ENCODE data around the gene RBBP8.

The RBBP8 gene

DNA sequence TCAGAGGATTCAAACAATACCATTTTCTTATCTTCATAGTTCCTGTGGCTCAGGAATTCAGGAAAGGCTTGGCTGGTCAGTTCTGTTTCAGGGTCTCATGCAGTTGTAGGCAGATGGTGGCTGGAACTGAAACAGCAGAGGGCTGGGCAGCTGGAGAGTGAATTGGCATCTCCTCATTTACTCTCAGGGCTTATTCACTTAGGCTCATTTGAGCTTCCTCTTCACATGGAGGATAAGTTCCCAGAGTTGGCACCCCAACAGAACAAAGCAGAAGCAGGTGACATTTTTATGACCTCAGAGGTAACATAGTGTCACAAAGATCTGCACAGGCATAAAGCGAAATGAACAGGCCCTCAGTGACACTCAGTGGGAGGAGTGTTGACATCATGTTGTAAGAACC is 66.1 kb downstream of the RBBP8 start:
- no peak overlapping the region for H3K9ac ChIP-seq (ENCODE audit: low read length)
- DNase-seq (ENCODE audit: low read depth) = peak; percentile 35
- no peaks in the 10 kb centered on the region for H3K27me3 ChIP-seq (replicated peaks; ENCODE audit: control insufficient read depth, insufficient read depth, low read length)
- H3K4me1 ChIP-seq (ENCODE audit: control insufficient read depth, insufficient read depth, low read length) = peaks cover 3% of the 10 kb centered on the region
- no peak overlapping the region for H3K4me3 ChIP-seq (ENCODE audit: low read length)
- H3K9me3 ChIP-seq (ENCODE audit: control insufficient read depth, low read length) = no peaks in the 10 kb centered on the region
- H3K36me3 ChIP-seq (ENCODE audit: control insufficient read depth, insufficient read depth, low read length, severe bottlenecking) = no peaks in the 10 kb centered on the region

DNA sequence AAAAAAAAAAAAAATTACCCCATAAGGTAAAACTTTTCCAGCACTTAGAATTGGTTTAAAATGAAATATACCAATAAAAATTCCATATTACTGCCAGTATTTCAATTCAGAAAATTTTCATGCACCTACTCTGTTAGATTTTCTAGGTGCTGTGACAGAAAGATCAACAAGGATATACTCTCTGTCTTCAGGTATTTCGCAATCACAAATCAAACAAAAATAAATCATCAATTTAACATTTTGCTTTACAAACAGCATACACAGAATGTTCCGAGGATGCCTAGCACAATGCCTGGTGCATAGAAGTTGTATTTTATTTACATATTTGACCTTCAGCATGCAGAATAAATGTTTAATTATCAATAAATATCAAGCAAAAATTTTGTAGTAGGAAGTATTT is 66.5 kb downstream of the RBBP8 start:
- no peak overlapping the region for H3K4me3 ChIP-seq (ENCODE audit: low read length)
- no peaks in the 10 kb centered on the region for H3K9me3 ChIP-seq (ENCODE audit: control insufficient read depth, low read length)
- no peak for DNase-seq (ENCODE audit: low read depth)
- no peak overlapping the region for H3K9ac ChIP-seq (ENCODE audit: low read length)
- H3K27me3 ChIP-seq (replicated peaks; ENCODE audit: control insufficient read depth, insufficient read depth, low read length) = no peaks in the 10 kb centered on the region
- no peaks in the 10 kb centered on the region for H3K36me3 ChIP-seq (ENCODE audit: control insufficient read depth, insufficient read depth, low read length, severe bottlenecking)
- H3K4me1 ChIP-seq (ENCODE audit: control insufficient read depth, insufficient read depth, low read length) = peaks cover 3% of the 10 kb centered on the region

DNA sequence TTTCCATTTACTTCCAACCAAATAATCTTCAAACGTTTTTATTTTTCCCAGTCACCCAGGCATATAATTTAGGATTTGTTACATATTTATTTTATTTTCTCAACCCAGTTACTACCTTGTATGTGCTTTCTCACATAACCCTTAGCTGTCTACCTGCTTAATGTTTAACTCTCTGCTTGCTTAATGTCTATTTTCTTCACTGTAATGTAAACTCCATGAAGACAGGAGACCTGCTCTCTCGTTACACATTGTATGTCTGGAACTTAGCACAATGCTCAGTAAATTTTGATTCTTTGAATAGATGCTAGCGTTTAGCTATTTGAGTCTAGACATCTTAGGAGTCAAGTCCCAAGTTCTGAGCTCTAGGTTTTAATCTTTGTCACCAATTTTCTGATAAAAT is 70.2 kb downstream of the RBBP8 start:
- no peaks in the 10 kb centered on the region for H3K27me3 ChIP-seq (replicated peaks; ENCODE audit: control insufficient read depth, insufficient read depth, low read length)
- no peak overlapping the region for H3K4me3 ChIP-seq (ENCODE audit: low read length)
- H3K36me3 ChIP-seq (ENCODE audit: control insufficient read depth, insufficient read depth, low read length, severe bottlenecking) = no peaks in the 10 kb centered on the region
- DNase-seq (ENCODE audit: low read depth) = no peak
- H3K9me3 ChIP-seq (ENCODE audit: control insufficient read depth, low read length) = no peaks in the 10 kb centered on the region
- H3K9ac ChIP-seq (ENCODE audit: low read length) = no peak overlapping the region
- peaks cover 3% of the 10 kb centered on the region for H3K4me1 ChIP-seq (ENCODE audit: control insufficient read depth, insufficient read depth, low read length)

DNA sequence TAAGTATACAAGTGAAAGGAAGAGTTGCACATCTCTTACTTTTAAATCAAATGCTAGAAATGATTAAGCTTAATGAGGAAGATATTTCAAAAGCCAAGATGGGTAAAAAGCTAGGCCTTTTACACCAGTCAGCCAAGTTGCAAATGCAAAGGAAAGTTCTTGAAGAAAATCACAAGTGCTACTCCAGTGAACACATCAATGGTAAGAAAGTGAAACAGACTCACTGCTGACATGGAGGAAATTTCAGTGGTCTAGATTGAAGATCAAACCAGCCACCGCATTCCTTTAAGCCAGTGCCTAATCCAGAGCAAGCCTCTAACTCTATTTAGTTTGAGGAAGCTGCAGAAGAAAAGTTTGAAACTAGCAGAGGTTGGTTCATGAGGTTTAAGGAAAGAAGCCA is 79.1 kb downstream of the RBBP8 start:
- no peaks in the 10 kb centered on the region for H3K36me3 ChIP-seq (ENCODE audit: control insufficient read depth, insufficient read depth, low read length, severe bottlenecking)
- no peaks in the 10 kb centered on the region for H3K4me1 ChIP-seq (ENCODE audit: control insufficient read depth, insufficient read depth, low read length)
- H3K27me3 ChIP-seq (replicated peaks; ENCODE audit: control insufficient read depth, insufficient read depth, low read length) = no peaks in the 10 kb centered on the region
- H3K4me3 ChIP-seq (ENCODE audit: low read length) = no peak overlapping the region
- H3K9ac ChIP-seq (ENCODE audit: low read length) = no peak overlapping the region
- H3K9me3 ChIP-seq (ENCODE audit: control insufficient read depth, low read length) = no peaks in the 10 kb centered on the region
- no peak for DNase-seq (ENCODE audit: low read depth)

DNA sequence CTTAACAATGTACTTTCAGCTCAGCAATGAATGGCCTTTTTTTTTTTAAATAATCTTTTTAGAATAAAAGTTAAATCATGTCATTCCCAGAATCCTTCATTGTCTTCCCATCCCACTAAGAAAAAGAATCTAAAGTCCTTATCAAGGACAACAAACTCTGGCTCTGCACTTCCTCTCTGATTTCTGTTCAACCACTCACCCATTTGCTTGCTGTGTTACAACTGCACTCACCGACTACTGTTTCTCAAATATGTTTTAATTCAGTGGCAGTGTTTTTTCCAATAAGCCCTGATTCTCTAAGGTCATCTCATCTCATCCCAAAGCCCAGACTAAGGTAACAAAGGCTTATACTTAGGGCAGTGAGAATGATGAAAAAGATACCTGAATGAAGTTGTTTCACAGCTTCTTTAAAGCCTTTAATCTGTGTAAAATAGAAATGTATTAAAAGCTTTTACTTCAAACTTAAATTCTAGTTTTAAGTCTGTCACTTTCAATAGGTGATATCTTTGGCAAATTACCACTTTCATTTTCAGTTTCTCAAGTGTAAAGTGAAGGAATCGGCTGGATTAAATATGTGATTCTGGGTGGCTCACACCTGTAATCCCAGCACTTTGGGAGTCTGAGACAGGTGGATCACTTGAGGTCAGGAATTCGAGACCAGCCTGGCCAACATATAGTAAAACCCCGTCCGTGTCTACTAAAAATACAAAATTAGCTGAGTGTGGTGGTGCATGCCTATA is 87.6 kb downstream of the RBBP8 start:
- DNase-seq (ENCODE audit: low read depth) = no peak
- no peaks in the 10 kb centered on the region for H3K9me3 ChIP-seq (ENCODE audit: control insufficient read depth, low read length)
- no peak overlapping the region for H3K4me3 ChIP-seq (ENCODE audit: low read length)
- H3K9ac ChIP-seq (ENCODE audit: low read length) = no peak overlapping the region
- H3K36me3 ChIP-seq (ENCODE audit: control insufficient read depth, insufficient read depth, low read length, severe bottlenecking) = no peaks in the 10 kb centered on the region
- H3K27me3 ChIP-seq (replicated peaks; ENCODE audit: control insufficient read depth, insufficient read depth, low read length) = no peaks in the 10 kb centered on the region
- H3K4me1 ChIP-seq (ENCODE audit: control insufficient read depth, insufficient read depth, low read length) = no peaks in the 10 kb centered on the region

DNA sequence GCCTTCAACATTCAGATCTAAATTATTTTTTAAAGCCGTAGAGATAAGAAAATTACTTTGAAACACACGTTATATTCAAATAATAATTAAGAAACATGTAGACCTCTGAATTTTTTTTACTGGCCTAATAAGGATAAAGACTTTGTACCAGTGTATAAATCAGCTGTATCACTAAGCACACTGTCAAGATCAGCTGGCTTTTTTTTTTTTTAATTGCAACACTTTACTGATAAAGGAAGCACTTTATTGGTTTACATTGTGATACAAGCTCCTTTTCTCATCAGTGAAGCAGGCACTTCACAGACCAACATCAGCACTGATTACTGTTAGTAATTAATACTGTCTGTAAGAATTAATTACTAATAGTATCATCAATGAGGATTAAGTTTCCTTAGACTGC is 88.5 kb downstream of the RBBP8 start:
- no peaks in the 10 kb centered on the region for H3K9me3 ChIP-seq (ENCODE audit: control insufficient read depth, low read length)

DNA sequence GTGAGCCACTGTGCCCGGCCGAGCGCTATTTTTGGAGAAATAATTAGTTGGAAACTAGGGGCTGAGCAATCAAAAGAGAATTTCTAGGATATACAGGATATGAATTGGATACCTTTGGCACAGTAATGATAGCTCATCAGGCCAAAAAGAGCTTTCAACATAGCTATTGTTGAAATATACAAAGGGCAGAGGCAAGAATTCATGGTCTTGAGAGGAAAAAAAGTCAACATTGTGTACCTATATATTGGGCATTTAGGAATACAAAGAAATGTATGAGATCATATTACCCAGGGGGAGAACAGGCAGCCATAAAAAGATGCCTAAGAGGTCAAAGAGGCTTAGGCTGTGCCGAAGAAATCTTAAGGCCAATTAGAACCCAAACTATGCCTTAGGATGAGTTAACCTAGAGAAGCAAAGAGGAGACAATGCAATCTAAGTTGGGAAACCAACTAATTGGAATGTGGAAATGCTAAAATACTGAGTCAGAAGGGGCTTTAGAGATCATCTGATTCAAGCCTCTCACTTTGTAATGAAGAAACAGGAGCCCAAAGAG is 99.0 kb downstream of the RBBP8 start:
- H3K4me1 ChIP-seq (ENCODE audit: control insufficient read depth, insufficient read depth, low read length) = peaks cover 24% of the 10 kb centered on the region
- H3K4me3 ChIP-seq (ENCODE audit: low read length) = peak overlapping the region; percentile 43
- H3K9me3 ChIP-seq (ENCODE audit: control insufficient read depth, low read length) = no peaks in the 10 kb centered on the region
- no peaks in the 10 kb centered on the region for H3K36me3 ChIP-seq (ENCODE audit: control insufficient read depth, insufficient read depth, low read length, severe bottlenecking)
- peak; percentile 80 for DNase-seq (ENCODE audit: low read depth)
- peak overlapping the region; percentile 85 for H3K9ac ChIP-seq (ENCODE audit: low read length)
- no peaks in the 10 kb centered on the region for H3K27me3 ChIP-seq (replicated peaks; ENCODE audit: control insufficient read depth, insufficient read depth, low read length)

More for the DNA sequence above, 88.5 kb downstream of the RBBP8 start:
- H3K36me3 ChIP-seq (ENCODE audit: control insufficient read depth, insufficient read depth, low read length, severe bottlenecking) = no peaks in the 10 kb centered on the region
- H3K27me3 ChIP-seq (replicated peaks; ENCODE audit: control insufficient read depth, insufficient read depth, low read length) = no peaks in the 10 kb centered on the region
- no peak for DNase-seq (ENCODE audit: low read depth)
- no peak overlapping the region for H3K9ac ChIP-seq (ENCODE audit: low read length)
- no peak overlapping the region for H3K4me3 ChIP-seq (ENCODE audit: low read length)
- no peaks in the 10 kb centered on the region for H3K4me1 ChIP-seq (ENCODE audit: control insufficient read depth, insufficient read depth, low read length)

DNA sequence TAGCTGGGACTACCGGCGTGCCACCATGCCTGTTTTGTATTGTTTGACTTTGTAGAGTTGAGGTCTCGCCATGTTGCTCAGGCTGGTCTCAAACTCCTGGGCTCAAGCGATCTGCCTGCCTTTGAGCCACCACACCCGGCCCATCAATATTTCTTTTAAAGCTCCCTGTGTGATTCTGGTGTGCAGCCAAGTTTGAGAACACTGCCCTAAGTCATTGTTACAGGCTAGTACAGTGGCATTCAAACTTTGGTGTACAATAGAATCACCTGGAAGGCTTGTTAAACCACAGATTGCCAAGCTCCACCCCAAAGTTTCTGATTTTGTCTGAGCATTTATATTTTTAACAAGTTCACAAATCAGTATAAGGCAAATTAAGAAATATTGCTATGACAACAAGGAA is 99.9 kb downstream of the RBBP8 start:
- Histone ChIP-seq H3K9me3 (ENCODE audit: control insufficient read depth, low read length) (no peaks in the 10 kb centered on the region), H3K36me3 (ENCODE audit: control insufficient read depth, insufficient read depth, low read length, severe bottlenecking) (no peaks in the 10 kb centered on the region), H3K4me1 (ENCODE audit: control insufficient read depth, insufficient read depth, low read length) (peaks cover 21% of the 10 kb centered on the region), H3K27me3 (replicated peaks; ENCODE audit: control insufficient read depth, insufficient read depth, low read length) (no peaks in the 10 kb centered on the region), H3K9ac (ENCODE audit: low read length) (peak overlapping the region; percentile 74), H3K4me3 (ENCODE audit: low read length) (peak overlapping the region; percentile 38)
- DNase-seq (ENCODE audit: low read depth) = no peak

DNA sequence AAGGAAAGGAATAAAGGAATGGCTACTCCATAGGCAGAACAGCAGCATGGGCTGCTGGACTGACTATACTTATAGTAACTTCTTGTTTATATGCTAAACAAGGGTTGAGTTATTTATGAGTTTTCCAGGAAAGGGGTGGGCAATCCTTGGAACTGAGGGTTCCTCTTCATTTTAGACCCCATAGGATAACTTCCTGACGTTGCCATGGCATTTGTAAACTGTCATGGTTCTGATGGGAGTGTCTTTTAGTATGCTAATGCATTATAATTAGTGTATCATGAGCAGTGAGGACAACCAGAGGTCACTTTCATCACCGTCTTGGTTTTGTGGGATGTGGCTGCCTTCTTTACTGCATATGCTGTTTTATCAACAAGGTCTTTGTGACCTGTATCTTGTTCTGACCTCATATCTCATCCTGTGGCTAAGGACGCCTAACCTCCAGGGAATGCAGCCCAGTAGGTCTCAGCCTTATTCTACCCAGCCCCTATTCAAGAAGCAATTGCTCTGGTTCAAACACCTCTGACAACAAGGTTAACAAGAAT is 103.6 kb downstream of the RBBP8 start:
- Histone ChIP-seq H3K4me1 (ENCODE audit: control insufficient read depth, insufficient read depth, low read length) (peaks cover 13% of the 10 kb centered on the region), H3K9ac (ENCODE audit: low read length) (no peak overlapping the region), H3K36me3 (ENCODE audit: control insufficient read depth, insufficient read depth, low read length, severe bottlenecking) (no peaks in the 10 kb centered on the region), H3K9me3 (ENCODE audit: control insufficient read depth, low read length) (peaks cover under 1% of the 10 kb centered on the region), H3K27me3 (replicated peaks; ENCODE audit: control insufficient read depth, insufficient read depth, low read length) (no peaks in the 10 kb centered on the region), H3K4me3 (ENCODE audit: low read length) (no peak overlapping the region)
- DNase-seq (ENCODE audit: low read depth) = no peak

DNA sequence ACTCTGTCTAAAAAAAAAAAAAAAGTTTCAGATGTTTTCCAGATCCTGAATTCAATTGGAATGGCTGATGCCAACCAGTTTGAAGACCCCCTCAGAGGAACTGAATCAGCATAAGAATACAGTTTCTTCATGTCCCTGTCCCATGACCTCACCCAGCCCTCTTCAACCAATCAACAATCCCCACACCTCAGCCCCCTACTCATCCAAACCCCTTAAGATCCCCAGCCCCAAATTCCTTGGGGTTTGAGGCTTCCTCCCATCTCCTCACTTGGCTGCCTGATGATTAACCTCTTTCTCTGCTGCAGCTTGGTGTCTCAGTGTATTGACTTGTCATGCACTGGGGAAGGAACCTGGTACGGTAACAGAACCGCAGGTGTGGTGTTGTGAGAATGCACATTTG is 104.5 kb downstream of the RBBP8 start:
- H3K36me3 ChIP-seq (ENCODE audit: control insufficient read depth, insufficient read depth, low read length, severe bottlenecking) = no peaks in the 10 kb centered on the region
- H3K27me3 ChIP-seq (replicated peaks; ENCODE audit: control insufficient read depth, insufficient read depth, low read length) = no peaks in the 10 kb centered on the region
- no peak for DNase-seq (ENCODE audit: low read depth)
- H3K9me3 ChIP-seq (ENCODE audit: control insufficient read depth, low read length) = peaks cover 10% of the 10 kb centered on the region
- no peak overlapping the region for H3K4me3 ChIP-seq (ENCODE audit: low read length)
- H3K9ac ChIP-seq (ENCODE audit: low read length) = no peak overlapping the region
- H3K4me1 ChIP-seq (ENCODE audit: control insufficient read depth, insufficient read depth, low read length) = peaks cover 10% of the 10 kb centered on the region

DNA sequence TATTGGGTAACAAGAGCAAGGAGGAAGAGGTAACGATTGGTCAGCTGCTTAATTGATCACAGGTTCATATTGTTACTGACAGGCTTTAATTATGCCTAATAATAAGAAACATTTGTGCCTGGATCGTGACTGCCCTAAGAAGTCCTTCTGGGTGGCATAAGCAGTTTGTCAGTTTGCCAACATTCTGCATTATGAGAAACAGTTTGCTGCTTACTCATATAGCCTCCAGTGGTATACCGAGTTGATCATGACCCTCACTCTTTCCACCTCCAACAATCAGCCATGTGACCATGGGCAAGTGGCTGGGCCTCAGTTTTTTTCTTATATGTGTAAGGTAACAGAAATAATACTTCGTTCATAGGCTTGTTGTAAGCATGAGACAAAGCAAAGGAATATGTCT is 105.6 kb downstream of the RBBP8 start:
- DNase-seq (ENCODE audit: low read depth) = peak; percentile 80
- no peak overlapping the region for H3K9ac ChIP-seq (ENCODE audit: low read length)
- no peaks in the 10 kb centered on the region for H3K4me1 ChIP-seq (ENCODE audit: control insufficient read depth, insufficient read depth, low read length)
- peaks cover 10% of the 10 kb centered on the region for H3K9me3 ChIP-seq (ENCODE audit: control insufficient read depth, low read length)
- no peaks in the 10 kb centered on the region for H3K36me3 ChIP-seq (ENCODE audit: control insufficient read depth, insufficient read depth, low read length, severe bottlenecking)
- H3K27me3 ChIP-seq (replicated peaks; ENCODE audit: control insufficient read depth, insufficient read depth, low read length) = no peaks in the 10 kb centered on the region
- H3K4me3 ChIP-seq (ENCODE audit: low read length) = no peak overlapping the region
